HUES48 (cell line): ENCODE results near the gene ATP6AP1.

Experiments
- H3K27ac ChIP-seq: one replicate; pipeline ENCODE4 v1.7.0; 2013; ENCODE audit warnings: low read depth, low read length, inconsistent platforms
- H3K27me3 ChIP-seq: 2 replicates; pipeline ENCODE4 v1.6.1; 2013; ENCODE audit warnings: mild to moderate bottlenecking, low read length; ENCODE audit not compliant: control insufficient read depth, insufficient read depth
- H3K36me3 ChIP-seq: 2 replicates; pipeline ENCODE4 v1.6.1; 2013; ENCODE audit warnings: low read length; ENCODE audit not compliant: control insufficient read depth, insufficient read depth
- H3K4me1 ChIP-seq: 2 replicates; pipeline ENCODE4 v1.6.1; 2013; ENCODE audit warnings: mild to moderate bottlenecking, low read length; ENCODE audit not compliant: control insufficient read depth, insufficient read depth
- H3K4me3 ChIP-seq: 2 replicates; pipeline ENCODE4 v1.5.1; 2013; ENCODE audit warnings: mild to moderate bottlenecking, low read depth, low read length
- H3K9ac ChIP-seq: 2 replicates; pipeline ENCODE4 v1.6.1; 2013; ENCODE audit warnings: mild to moderate bottlenecking, low read depth, low read length, moderate library complexity
- H3K9me3 ChIP-seq: 2 replicates; pipeline ENCODE4 v1.6.1; 2013; ENCODE audit warnings: low read length; ENCODE audit not compliant: control insufficient read depth, insufficient read depth

Gene ATP6AP1

GRCh38 chrX:154457491-154458115 is 29.1 kb downstream of the ATP6AP1 start:
- Histone ChIP-seq H3K4me1 (no peaks in the 10 kb centered on the region), H3K27me3 (no peaks in the 10 kb centered on the region), H3K9me3 (peaks cover 30% of the 10 kb centered on the region), H3K9ac (no peak overlapping the region), H3K36me3 (peaks cover 13% of the 10 kb centered on the region; the same call in 1 of the 2 replicates), H3K27ac (no peak overlapping the region), H3K4me3 (peak overlapping the region; percentile 60; the same call in 1 of the 2 replicates)

DNA sequence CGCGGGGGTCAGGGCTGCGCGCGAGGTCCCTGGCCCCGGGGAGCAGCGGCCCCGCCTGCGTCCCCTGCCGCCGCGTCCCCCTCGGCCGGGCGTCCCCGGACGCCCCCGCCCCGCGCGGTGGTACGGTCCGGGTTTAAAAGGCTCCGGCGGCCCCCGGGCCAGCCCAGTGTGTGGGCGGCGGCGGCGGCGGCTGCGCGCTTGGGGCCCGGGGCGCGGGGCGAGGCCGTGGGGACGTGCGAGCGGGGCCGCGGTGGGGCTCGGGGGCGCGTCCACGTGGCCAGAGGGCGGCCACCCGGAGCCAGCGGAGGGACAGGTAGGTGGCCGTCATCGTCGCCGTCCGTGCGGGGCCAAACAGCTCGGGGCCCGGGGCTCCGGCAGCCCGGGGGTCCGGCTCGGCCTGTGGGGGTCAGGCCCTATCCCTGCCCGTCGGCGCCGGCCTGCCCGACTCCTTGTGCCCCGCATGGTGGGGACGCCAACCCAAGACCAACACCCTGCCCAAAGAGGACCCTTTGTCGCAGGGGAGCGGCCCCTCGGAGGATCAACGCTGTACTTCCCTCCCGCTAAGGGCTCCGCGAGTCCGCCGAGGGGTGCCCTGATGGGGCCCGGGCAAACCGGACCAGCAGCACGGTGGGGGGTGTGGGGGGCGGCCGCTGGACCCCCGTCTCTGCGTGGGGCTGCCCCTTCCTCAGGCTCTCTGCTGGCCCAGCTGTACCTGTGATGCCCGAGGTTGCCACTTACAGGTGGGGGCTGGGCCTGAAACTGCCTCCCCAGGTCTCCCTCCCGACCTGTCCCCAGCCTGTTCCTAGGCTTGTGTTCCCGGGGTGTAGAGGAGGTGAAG is 29.9 kb downstream of the ATP6AP1 start, which contains the start of gene PLXNA3:
PLXNA3 (plus strand) TSS at position 166 of the 838 bp plus-strand sequence. CDS start 1,903 bp downstream, outside the sequence.
- no peaks in the 10 kb centered on the region for H3K4me1 ChIP-seq
- H3K27me3 ChIP-seq, result no peaks in the 10 kb centered on the region
- no peak within 1 kb of the TSS for H3K9ac ChIP-seq
- no peak within 1 kb of the TSS for H3K27ac ChIP-seq
- peaks cover 19% of the 10 kb centered on the region; the same call in 1 of the 2 replicates for H3K36me3 ChIP-seq
- H3K4me3 ChIP-seq, result peak within 1 kb of the TSS; percentile 60
- H3K9me3 ChIP-seq, result peaks cover 31% of the 10 kb centered on the region

DNA sequence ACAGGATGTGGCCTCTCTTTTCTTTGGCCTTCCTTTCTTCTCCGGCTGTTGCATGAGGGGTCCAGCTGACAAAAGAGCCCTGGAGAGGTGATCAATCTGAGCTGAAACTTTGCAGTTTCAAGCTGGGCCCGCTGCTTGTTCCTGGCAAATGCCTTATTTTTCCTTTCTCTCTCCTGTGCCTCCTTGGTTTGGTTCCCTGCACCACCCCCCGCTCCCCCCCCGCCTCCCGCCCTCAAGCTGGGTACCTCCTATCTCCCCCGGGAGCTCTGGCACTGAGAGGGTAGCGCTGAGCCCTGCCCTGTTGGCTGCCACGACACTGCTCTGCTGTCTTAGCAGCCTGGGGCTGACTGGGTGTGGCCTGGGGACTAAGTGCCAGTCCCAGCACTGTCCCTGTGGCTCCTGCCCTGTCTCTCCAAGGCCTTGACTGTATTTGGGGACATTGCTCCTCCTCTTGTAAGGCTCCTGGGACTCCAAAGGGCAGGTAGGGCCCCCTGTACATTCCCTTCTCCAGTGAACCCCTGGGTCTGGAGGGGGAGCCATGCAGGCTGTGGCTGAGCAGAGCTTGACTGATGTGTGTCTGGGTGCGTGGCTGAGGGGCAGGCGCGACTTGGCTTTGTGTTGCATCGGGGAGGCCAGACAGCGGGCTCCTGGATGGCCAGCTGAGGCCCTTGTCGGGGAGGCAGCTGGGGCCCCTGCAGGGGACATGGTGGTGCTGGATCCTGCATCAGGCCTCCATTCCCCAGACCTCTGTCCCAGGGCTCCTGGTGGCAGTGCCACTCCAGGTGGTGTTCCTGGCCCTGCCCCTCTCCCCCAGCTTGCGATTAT is 30.7 kb downstream of the ATP6AP1 start:
- Histone ChIP-seq H3K9me3 (peaks cover 29% of the 10 kb centered on the region), H3K27ac (no peak overlapping the region), H3K4me1 (no peaks in the 10 kb centered on the region), H3K9ac (no peak overlapping the region), H3K27me3 (no peaks in the 10 kb centered on the region), H3K4me3 (peak overlapping the region; percentile 60), H3K36me3 (peaks cover 21% of the 10 kb centered on the region; the same call in 1 of the 2 replicates)

DNA sequence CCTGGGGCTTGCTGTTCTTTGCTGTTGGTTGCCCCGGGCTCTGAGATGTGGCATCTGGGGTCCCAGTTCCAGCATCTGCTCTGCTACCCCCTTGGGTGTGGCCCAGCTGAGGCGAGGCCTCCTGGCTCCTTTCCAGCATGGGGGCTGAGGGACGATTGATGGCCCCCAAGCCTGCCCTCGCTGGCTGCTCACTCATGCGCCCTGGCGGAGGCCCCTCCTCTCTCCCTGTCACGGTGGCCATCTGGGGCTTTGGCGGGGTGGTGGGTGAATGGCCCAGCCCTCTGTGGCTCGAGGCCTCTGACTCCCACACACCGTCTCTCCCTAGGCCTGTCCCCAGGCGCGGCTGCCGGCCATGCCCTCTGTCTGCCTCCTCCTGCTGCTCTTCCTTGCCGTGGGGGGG is 31.4 kb downstream of the ATP6AP1 start:
- Histone ChIP-seq H3K27me3 (no peaks in the 10 kb centered on the region), H3K9me3 (peaks cover 28% of the 10 kb centered on the region), H3K9ac (no peak overlapping the region), H3K4me3 (no peak overlapping the region), H3K36me3 (peaks cover 23% of the 10 kb centered on the region; the same call in 1 of the 2 replicates), H3K27ac (no peak overlapping the region), H3K4me1 (no peaks in the 10 kb centered on the region)

- peaks cover 28% of the 10 kb centered on the region; the same call in 1 of the 2 replicates for H3K9me3 ChIP-seq
- H3K4me3 ChIP-seq, result no peak overlapping the region
- no peaks in the 10 kb centered on the region for H3K27me3 ChIP-seq
- H3K27ac ChIP-seq, result no peak overlapping the region
- H3K36me3 ChIP-seq, result peaks cover 26% of the 10 kb centered on the region; the same call in 1 of the 2 replicates
- H3K9ac ChIP-seq, result no peak overlapping the region
- no peaks in the 10 kb centered on the region for H3K4me1 ChIP-seq
Observed at GRCh38 chrX:154460326-154460725, 31.8 kb downstream of the ATP6AP1 start.

GRCh38 chrX:154462396-154462795 is 33.9 kb downstream of the ATP6AP1 start:
- Histone ChIP-seq H3K36me3 (peaks cover 29% of the 10 kb centered on the region; the same call in 1 of the 2 replicates), H3K9me3 (peaks cover 37% of the 10 kb centered on the region; the same call in 1 of the 2 replicates), H3K27ac (no peak overlapping the region), H3K4me3 (no peak overlapping the region), H3K4me1 (no peaks in the 10 kb centered on the region), H3K9ac (no peak overlapping the region), H3K27me3 (no peaks in the 10 kb centered on the region)

DNA sequence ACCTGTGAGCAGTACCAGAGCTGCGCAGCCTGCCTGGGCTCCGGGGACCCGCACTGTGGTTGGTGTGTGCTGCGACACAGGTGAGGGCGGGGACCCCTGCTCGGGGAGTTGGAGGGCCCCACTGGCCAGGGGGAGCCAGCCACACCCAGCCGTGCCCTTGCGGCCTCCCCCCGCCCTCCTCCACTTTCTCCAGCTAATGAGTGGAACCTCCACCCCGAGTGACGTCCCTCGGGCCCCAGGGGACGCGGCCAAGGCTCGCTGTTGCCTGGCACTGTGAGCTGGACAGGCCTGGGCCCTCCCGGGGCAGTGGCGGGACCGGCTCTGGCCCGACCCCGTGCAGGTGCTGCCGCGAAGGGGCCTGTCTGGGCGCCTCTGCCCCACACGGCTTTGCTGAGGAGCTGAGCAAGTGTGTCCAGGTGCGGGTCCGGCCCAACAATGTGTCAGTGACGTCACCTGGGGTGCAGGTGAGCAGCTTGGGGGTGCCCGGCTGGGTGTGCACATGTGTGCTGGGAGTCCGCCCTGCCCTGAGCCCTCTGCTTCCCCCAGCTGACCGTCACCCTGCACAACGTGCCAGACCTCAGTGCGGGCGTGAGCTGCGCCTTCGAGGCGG is 35.2 kb downstream of the ATP6AP1 start:
- H3K9ac ChIP-seq, result no peak overlapping the region
- H3K4me3 ChIP-seq, result no peak overlapping the region
- H3K4me1 ChIP-seq, result no peaks in the 10 kb centered on the region
- H3K27me3 ChIP-seq, result no peaks in the 10 kb centered on the region
- H3K27ac ChIP-seq, result no peak overlapping the region
- H3K9me3 ChIP-seq, result peaks cover 37% of the 10 kb centered on the region; the same call in 1 of the 2 replicates
- H3K36me3 ChIP-seq, result peaks cover 35% of the 10 kb centered on the region; the same call in 1 of the 2 replicates

DNA sequence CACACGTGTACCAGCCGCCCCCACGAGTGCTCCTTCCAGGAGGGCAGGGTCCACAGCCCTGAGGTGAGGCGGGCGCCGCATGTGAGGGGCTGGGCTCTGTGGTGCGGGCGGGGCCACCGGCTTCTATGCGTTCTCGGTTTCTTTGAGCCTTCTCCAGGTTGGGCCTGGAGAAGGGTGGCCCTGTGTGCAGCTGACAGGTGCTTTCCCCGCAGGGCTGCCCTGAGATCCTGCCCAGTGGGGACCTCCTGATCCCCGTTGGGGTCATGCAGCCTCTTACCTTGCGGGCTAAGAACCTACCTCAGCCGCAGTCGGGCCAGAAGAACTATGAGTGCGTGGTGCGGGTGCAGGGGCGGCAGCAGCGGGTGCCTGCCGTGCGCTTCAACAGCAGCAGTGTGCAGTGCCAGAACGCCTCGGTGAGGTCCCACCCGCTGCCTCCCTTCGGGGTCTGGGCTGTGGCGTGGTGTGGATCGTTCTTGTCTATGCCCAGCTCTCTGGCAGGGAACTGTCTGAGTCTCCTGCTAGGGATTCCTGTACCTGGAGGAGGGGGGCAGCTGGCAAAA is 36.4 kb downstream of the ATP6AP1 start:
- peaks cover 42% of the 10 kb centered on the region; the same call in 1 of the 2 replicates for H3K36me3 ChIP-seq
- H3K27ac ChIP-seq, result no peak overlapping the region
- no peak overlapping the region for H3K4me3 ChIP-seq
- H3K27me3 ChIP-seq, result no peaks in the 10 kb centered on the region
- peaks cover 46% of the 10 kb centered on the region for H3K9me3 ChIP-seq
- H3K9ac ChIP-seq, result no peak overlapping the region
- H3K4me1 ChIP-seq, result no peaks in the 10 kb centered on the region

GRCh38 chrX:154465601-154466000 is 37.1 kb downstream of the ATP6AP1 start:
- Histone ChIP-seq H3K4me3 (no peak overlapping the region), H3K27me3 (no peaks in the 10 kb centered on the region), H3K27ac (no peak overlapping the region), H3K36me3 (peaks cover 46% of the 10 kb centered on the region; the same call in 1 of the 2 replicates), H3K4me1 (no peaks in the 10 kb centered on the region), H3K9me3 (peaks cover 48% of the 10 kb centered on the region), H3K9ac (no peak overlapping the region)

DNA sequence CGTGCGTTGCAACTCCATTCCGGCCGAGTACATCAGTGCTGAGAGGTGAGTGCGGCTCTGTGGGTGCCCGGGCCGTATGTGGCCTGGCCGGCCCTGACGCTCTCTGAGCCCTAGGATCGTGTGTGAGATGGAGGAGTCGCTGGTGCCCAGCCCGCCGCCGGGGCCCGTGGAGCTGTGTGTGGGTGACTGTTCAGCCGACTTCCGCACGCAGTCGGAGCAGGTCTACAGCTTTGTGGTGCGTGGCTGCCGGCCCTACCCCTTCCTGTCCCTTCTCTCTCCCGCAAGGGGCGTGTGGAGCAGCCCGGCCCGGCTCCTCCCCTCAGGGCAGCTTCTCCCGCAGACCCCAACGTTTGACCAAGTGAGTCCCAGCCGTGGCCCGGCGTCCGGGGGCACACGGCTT is 37.6 kb downstream of the ATP6AP1 start:
- Histone ChIP-seq H3K27ac (no peak overlapping the region), H3K9me3 (peaks cover 49% of the 10 kb centered on the region), H3K9ac (no peak overlapping the region), H3K36me3 (peaks cover 46% of the 10 kb centered on the region), H3K27me3 (no peaks in the 10 kb centered on the region), H3K4me3 (no peak overlapping the region), H3K4me1 (no peaks in the 10 kb centered on the region)
